GM12891 (cell line): ENCODE results near the gene SHQ1.

ENCODE experiments used
- POLR2A ChIP-seq: IDR thresholded peaks from 2 replicates; pipeline ENCODE4 v1.6.1; 2011; ENCODE audit warnings: low read depth, low read length, control low read depth
- TAF1 ChIP-seq: IDR thresholded peaks from 2 replicates; pipeline ENCODE4 v1.6.1; 2011; ENCODE audit warnings: low read depth, low read length, control low read depth

DNA sequence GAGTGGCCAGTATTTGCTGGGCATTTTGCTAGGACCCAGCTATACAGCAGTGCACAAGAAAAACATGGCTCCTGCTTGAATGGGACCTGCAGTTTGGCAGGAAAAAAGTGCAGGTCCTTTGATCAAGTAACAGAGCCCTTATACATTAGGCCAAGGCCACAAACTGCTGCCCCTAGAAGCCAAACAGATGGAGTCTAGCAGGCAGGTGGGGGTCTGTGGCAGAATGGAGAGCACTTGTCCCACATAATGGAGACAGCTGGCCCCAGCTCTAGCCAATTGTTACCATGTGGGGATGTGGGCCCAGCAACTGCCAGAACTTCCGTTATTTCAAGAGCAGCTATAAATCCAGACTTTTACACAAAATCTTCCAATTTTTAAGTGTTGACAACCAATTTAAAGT, 79.3 kb downstream of the SHQ1 start:
- TF ChIP-seq POLR2A = no peak
- TF ChIP-seq TAF1 = no peak
